Gastroesophageal sphincter (tissue), 4 donors: ENCODE data around the gene MADCAM1. TPM values are rescaled to one million over a fixed set of nuclear protein-coding genes. Genes with fewer than 3 reads are reported as not detected.

Source experiments
- ATAC-seq: fragments of 150-250 bp; one replicate; pipeline ENCODE4 v1.9.1; 2016; ENCODE audit warnings: mild to moderate bottlenecking, moderate library complexity
- H3K27ac ChIP-seq, 4 donors: fragments of 200-600 bp; sonication (generic) in 3 of 4; 1 replicate in 3 of 4; 2 replicates in 1 of 4; pipeline ENCODE4 v1.5.1; 2016 to 2019
- H3K27me3 ChIP-seq: fragments of 200-600 bp; sonication (generic); one replicate; pipeline ENCODE4 v1.5.1; 2019
- H3K36me3 ChIP-seq, 2 donors: fragments of 200-600 bp; sonication (generic); one replicate each; pipeline ENCODE4 v1.5.1; 2019; ENCODE audit warnings: control low read depth in 1 of 2
- H3K4me1 ChIP-seq, 3 donors: fragments of 200-600 bp; sonication (generic); 1 replicate in 2 of 3; 2 replicates in 1 of 3; pipeline ENCODE4 v1.5.1; 2016 to 2019; ENCODE audit warnings: control low read depth in 2 of 3
- H3K4me3 ChIP-seq, 2 donors: fragments of 200-600 bp; sonication (generic); one replicate each; pipeline ENCODE4 v1.5.1; 2019; ENCODE audit warnings: mild to moderate bottlenecking in 1 of 2, moderate library complexity in 1 of 2
- H3K9me3 ChIP-seq, 3 donors: fragments of 200-600 bp; sonication (generic); one replicate each; pipeline ENCODE4 v1.5.1; 2017 to 2019; ENCODE audit warnings: control low read depth in 2 of 3
- EP300 ChIP-seq: sonication (generic); formaldehyde crosslinking; IDR thresholded peaks from one replicate; pipeline ENCODE4 v1.6.1; 2017; ENCODE audit warnings: antibody characterized with exemption, mild to moderate bottlenecking
- POLR2A ChIP-seq, 2 donors: fragments of 450-650 bp; IDR thresholded peaks; one replicate each; pipeline ENCODE4 v1.6.1; 2017; ENCODE audit warnings: antibody characterized with exemption in 2 of 2, mild to moderate bottlenecking in 2 of 2, moderate library complexity in 1 of 2
- POLR2AphosphoS5 ChIP-seq: sonication (generic); formaldehyde crosslinking; IDR thresholded peaks from one replicate; pipeline ENCODE4 v1.6.1; 2017; ENCODE audit warnings: antibody characterized with exemption
- WGBS, 2 donors: methylation state at CpG; one replicate each; pipeline ENCODE4 v1.1.5; 2018; ENCODE audit warnings: low coverage in 1 of 2; 5-methylcytosine and 5-hydroxymethylcytosine counted together
- total RNA-seq, 4 donors: library from RNA; depleted of rRNA; stranded (reverse); fragments of >200 nt; gene quantifications; one replicate each; pipeline ENCODE4 v1.1.0, GENCODE V29; 2016
- TF ChIP-seq, protein P1 (sequence below), 4 experiments: fragments of 200-600 bp in 2 of 4; fragments of 450-650 bp in 2 of 4; sonication (generic) in 1 of 4; IDR thresholded peaks; one replicate each; pipeline ENCODE4 v1.5.1; 2017 to 2019; ENCODE audit warnings: antibody characterized with exemption in 4 of 4, mild to moderate bottlenecking in 2 of 4, moderate library complexity in 2 of 4

MADCAM1 gene
- total RNA-seq, 4 donors from 2014 or later: 0.20 to 0.46 (median 0.40) TPM; not detected in 1

DNA sequence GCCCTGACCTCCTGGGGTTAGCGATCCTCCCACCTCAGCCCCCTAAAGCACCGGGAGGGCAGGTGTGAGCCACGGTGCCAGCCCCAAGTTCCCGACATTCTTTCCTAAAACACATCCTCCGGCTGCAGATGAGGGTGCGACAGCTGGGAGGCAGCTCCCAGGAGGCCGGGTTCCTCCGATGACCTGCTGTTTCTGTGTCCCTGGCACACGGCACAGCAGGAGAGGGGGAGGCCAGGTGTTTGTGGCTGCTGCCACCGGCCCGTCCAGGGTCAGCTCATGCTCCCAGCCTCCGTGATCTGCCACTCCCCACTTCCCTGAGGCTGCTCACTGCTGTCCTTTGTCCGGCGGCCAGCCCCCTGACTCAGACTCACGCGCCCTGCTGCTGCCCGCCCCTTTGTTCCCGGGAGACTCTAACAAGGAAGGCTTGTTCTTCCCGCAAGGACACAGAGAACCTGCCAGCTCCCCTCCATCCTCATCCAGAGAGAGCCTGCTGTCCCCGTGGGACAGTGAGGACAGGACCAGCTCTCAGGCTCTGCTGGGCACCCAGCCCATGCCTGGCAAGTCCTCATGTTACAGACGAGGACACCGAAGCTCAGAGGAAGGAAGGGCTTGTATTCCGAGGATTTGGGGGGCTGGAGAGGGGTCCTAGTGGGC is 10.6 kb upstream of the MADCAM1 start:
- no peaks in the 10 kb centered on the region for H3K9me3 ChIP-seq
- TF ChIP-seq EP300 (no peak), POLR2A (IDR thresholded peaks at IDR 0.05) (peak in 1 of 2 donors; percentile 3)
- TF ChIP-seq, protein P1, sequence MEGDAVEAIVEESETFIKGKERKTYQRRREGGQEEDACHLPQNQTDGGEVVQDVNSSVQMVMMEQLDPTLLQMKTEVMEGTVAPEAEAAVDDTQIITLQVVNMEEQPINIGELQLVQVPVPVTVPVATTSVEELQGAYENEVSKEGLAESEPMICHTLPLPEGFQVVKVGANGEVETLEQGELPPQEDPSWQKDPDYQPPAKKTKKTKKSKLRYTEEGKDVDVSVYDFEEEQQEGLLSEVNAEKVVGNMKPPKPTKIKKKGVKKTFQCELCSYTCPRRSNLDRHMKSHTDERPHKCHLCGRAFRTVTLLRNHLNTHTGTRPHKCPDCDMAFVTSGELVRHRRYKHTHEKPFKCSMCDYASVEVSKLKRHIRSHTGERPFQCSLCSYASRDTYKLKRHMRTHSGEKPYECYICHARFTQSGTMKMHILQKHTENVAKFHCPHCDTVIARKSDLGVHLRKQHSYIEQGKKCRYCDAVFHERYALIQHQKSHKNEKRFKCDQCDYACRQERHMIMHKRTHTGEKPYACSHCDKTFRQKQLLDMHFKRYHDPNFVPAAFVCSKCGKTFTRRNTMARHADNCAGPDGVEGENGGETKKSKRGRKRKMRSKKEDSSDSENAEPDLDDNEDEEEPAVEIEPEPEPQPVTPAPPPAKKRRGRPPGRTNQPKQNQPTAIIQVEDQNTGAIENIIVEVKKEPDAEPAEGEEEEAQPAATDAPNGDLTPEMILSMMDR (IDR thresholded peaks at IDR 0.05): no peak
- peaks cover 0 to 24% (median 4%) of the 10 kb centered on the region in 3 donors for H3K4me1 ChIP-seq
- H3K27ac ChIP-seq: peak overlapping the region in 1 of 4 donors; percentile 4
- peaks cover 39% of the 10 kb centered on the region for H3K27me3 ChIP-seq
- peak; percentile 54 for ATAC-seq
- WGBS, 2 donors: 0% methylated on average over 2 to 4 of the region's 23 CpGs
- no peak overlapping the region for H3K4me3 ChIP-seq
- no peaks in the 10 kb centered on the region for H3K36me3 ChIP-seq

- Histone ChIP-seq H3K36me3 (no peaks in the 10 kb centered on the region), H3K9me3 (no peaks in the 10 kb centered on the region), H3K27ac (peak overlapping the region; percentile 81 to 94 (median 93)), H3K4me3 (peak overlapping the region; percentile 93 to 99), H3K27me3 (peaks cover 34% of the 10 kb centered on the region), H3K4me1 (peaks cover 0 to 24% (median 4%) of the 10 kb centered on the region in 3 donors)
- ATAC-seq: peak; percentile 97
- WGBS, 2 donors: no CpG with 5 or more reads among the region's 114 CpGs
- TF ChIP-seq POLR2A (IDR thresholded peaks at IDR 0.05) (peak; percentile 79 to 88), EP300 (no peak), POLR2AphosphoS5 (peak; percentile 67)
- TF ChIP-seq, protein P1 (IDR thresholded peaks at IDR 0.05): peak in 3 of 4 experiments; percentile 32 to 53 (median 39)
Observed at GRCh38 chr19:488505-489417, 7.5 kb upstream of the MADCAM1 start.

DNA sequence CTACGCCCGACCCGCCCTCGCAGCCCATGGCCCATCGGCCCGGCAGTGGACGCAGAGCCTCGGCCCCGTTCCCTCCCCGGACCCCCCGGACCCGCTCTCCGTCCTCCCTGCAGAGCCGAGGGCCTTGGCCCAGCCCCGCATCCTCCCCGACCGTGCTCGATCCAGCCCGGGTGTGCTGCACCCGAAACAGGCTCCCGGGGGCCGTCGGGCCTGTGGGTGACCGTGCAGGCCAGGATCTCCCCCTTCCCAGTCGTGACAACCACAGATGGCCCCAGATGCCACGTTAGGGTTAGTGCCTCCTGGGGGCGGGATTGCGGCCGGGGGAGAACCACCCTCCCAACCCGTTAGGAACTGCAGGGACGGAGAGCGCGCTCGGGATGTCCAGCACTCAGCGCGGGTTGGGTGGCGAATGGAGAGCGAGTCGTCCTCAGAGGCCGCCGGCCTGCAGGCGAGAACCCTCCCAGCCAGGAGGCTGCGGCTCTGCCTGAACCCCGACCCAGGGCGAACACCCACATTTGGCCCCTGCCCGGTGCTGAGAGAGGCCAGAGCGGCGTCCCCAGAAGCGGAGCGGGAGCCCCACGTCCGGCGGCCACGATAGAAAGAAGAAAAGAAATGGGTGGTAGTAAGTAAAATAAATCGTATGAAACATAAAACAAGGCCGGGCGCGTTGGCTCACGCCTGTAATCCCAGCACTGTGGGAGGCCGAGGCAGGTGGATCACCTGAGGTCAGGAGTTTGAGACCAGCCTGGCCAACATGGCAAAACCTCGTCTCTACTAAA is 6.7 kb upstream of the MADCAM1 start:
- Histone ChIP-seq H3K36me3 (no peaks in the 10 kb centered on the region), H3K4me3 (peak overlapping the region; percentile 93 to 99), H3K27ac (peak overlapping the region; percentile 54 to 94 (median 93)), H3K9me3 (no peaks in the 10 kb centered on the region), H3K4me1 (peaks cover 0 to 24% (median 4%) of the 10 kb centered on the region in 3 donors), H3K27me3 (peaks cover 32% of the 10 kb centered on the region)
- ATAC-seq: peak; percentile 21
- 42 to 61% methylated on average over 7 to 17 of the region's 61 CpGs for WGBS, 2 donors
- TF ChIP-seq POLR2AphosphoS5 (no peak), POLR2A (IDR thresholded peaks at IDR 0.05) (no peak), EP300 (no peak)
- TF ChIP-seq, protein P1 (IDR thresholded peaks at IDR 0.05): no peak

DNA sequence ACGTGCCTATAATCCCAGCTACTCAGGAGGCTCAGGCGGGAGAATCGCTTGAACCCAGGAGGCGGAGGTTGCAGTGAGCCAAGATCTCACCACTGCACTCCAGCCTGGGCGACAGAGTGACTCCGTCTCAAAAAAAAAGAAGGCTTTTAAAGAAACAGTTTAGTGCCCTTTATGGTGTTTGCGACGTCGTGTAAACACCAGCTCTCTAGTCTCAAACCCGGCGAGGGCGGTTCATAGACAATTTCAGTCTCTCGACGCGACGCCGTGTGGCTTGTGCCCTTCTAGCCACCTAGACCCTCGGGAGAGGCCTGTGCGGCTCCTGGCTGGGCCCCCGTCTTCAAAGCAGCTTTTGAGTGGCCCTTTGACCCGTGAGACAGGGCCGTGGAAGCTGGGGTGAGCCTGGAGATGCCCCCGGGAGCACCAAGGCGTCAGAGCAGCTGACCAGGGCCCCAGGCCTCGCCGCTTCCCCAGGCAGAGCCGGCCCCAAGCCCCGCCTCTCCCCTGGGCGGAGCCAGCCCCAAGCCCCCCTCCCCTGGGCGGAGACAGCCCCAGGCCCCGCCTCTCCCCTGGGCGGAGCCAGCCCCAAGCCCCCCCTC is 5.0 kb upstream of the MADCAM1 start:
- TF ChIP-seq, protein P1 (IDR thresholded peaks at IDR 0.05): no peak
- no peak for TF ChIP-seq POLR2AphosphoS5
- no peak for TF ChIP-seq POLR2A (IDR thresholded peaks at IDR 0.05)
- H3K27me3 ChIP-seq: peaks cover 30% of the 10 kb centered on the region
- 82% methylated on average over 9 of the region's 32 CpGs; no CpG with 5 or more reads in 1 of the 2 donors for WGBS, 2 donors
- H3K9me3 ChIP-seq: no peaks in the 10 kb centered on the region
- H3K36me3 ChIP-seq: no peaks in the 10 kb centered on the region
- no peak for ATAC-seq
- H3K4me1 ChIP-seq: peaks cover 0 to 36% (median 4%) of the 10 kb centered on the region in 3 donors
- no peak overlapping the region for H3K4me3 ChIP-seq
- H3K27ac ChIP-seq: no peak overlapping the region
